Brain pericyte (primary cell): ENCODE measurements around the gene WDR11.
"Not testable (repeated sequence)": the region's sequence is repeated elsewhere in the genome, so short reads cannot be mapped to it uniquely, and the experiment has no call there.

Experiments used
- DNase-seq: peaks from one replicate; pipeline ENCODE4 v3.0.0-alpha.2; 2012; ENCODE audit warnings: low read depth, low spot score

Gene WDR11

GRCh38 chr10:120841522-120842189 is 9.5 kb upstream of the WDR11 start:
- no peak for DNase-seq

- DNase-seq, result no peak
Measured at GRCh38 chr10:120854388-120854787, 3.2 kb downstream of the WDR11 start.

- DNase-seq, result no peak
Measured at GRCh38 chr10:120861178-120861855, 10.2 kb downstream of the WDR11 start.

GRCh38 chr10:120873741-120874140 is 22.6 kb downstream of the WDR11 start:
- DNase-seq, result no peak

- no peak for DNase-seq
Measured at GRCh38 chr10:120883071-120883470, 31.9 kb downstream of the WDR11 start.

- no peak for DNase-seq
Measured at GRCh38 chr10:120887482-120887881, 36.3 kb downstream of the WDR11 start.

- DNase-seq, result no peak
Measured at GRCh38 chr10:120891365-120891764, 40.2 kb downstream of the WDR11 start.

GRCh38 chr10:120894556-120894955 is 43.4 kb downstream of the WDR11 start:
- no peak for DNase-seq

- DNase-seq, result no peak
Measured at GRCh38 chr10:120897343-120897742, 46.2 kb downstream of the WDR11 start.

- DNase-seq, result no peak
Measured at GRCh38 chr10:120905268-120905667, 54.1 kb downstream of the WDR11 start.

GRCh38 chr10:120917521-120918250 is 66.5 kb downstream of the WDR11 start:
- no peak for DNase-seq

GRCh38 chr10:120923886-120924285 is 72.7 kb downstream of the WDR11 start:
- DNase-seq, result not testable (repeated sequence)

- no peak for DNase-seq
Measured at GRCh38 chr10:120926611-120927010, 75.4 kb downstream of the WDR11 start.

GRCh38 chr10:120927352-120927751 is 76.2 kb downstream of the WDR11 start:
- no peak for DNase-seq

- no peak for DNase-seq
Measured at GRCh38 chr10:120929166-120929565, 78.0 kb downstream of the WDR11 start.

- DNase-seq, result no peak
Measured at GRCh38 chr10:120931423-120931822, 80.3 kb downstream of the WDR11 start.

- no peak for DNase-seq
Measured at GRCh38 chr10:120931999-120932398, 80.8 kb downstream of the WDR11 start.

- no peak for DNase-seq
Measured at GRCh38 chr10:120938822-120939221, 87.7 kb downstream of the WDR11 start.

GRCh38 chr10:120940299-120940900 is 89.2 kb downstream of the WDR11 start:
- DNase-seq, result no peak

- DNase-seq, result no peak
Measured at GRCh38 chr10:120941501-120941900, 90.3 kb downstream of the WDR11 start.

GRCh38 chr10:120942806-120943413 is 91.7 kb downstream of the WDR11 start:
- DNase-seq, result peak; percentile 25

GRCh38 chr10:120943542-120943941 is 92.4 kb downstream of the WDR11 start:
- no peak for DNase-seq
